Measurements from ENCODE around the gene S1PR4. TPM values are rescaled to one million over a fixed set of nuclear protein-coding genes. Genes with fewer than 3 reads are reported as not detected.

The S1PR4 gene
- total and polyA plus RNA-seq, 9 of the 15 experiments (the other 6 are each of a cell fraction or from before 2014, with no cell fraction given), result 0.27 TPM; not detected in 8

DNA sequence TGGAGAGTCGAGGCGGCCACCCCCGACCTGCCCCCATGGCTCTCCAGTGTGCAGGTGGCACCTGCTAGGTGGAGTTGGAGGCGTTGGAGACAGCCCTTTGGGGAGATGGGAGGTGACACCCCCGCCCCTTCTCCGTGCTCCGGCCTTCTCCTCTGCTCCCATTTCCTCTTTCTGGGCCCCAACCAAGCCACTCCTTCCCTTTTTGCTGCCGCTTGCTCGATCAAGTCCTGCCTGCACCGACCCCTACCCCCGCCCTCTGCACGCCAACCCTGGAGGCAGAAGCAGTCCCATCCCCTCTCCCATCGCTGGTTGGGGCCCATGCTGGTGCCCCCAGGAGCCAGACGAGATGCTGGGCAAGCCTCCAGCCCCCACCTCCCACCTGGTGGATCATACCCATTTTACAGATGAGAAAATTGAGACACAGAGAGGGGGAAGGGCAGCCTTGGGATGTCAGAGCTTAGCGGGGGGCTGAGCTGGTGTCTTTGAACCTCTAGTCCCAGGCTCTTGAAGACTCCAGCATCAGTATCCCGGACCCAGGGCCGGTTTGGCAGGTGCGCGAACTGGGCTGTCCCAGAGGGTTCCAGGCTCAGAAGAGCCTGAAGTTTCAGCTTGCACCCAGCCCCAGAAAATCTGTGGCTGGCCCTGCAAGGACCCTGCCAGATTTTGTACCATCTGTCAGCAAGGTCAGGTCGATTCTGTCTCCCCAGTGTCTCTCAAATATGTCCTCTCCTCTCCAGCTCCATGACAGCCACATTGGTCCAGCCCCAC, 32.5 kb upstream of the S1PR4 start (continued):
- TF ChIP-seq NFIC (IDR thresholded peaks at IDR 0.05) (0 out of 2 replicates have a peak, but pooled peaks have one; percentile 6), HNRNPK (IDR thresholded peaks at IDR 0.05; ENCODE audit: low read depth, low read length, poor library complexity, severe bottlenecking) (no peak), SPI1 (IDR thresholded peaks at IDR 0.05; ENCODE audit: borderline replicate concordance, low read depth, low read length) (peak; percentile 87; the same call in 1 of the 2 replicates), BMI1 (IDR thresholded peaks at IDR 0.05; ENCODE audit: low read length) (no peak), BCOR (IDR thresholded peaks at IDR 0.05) (peak; percentile 95), ERF (CRISPR knock-in tag; IDR thresholded peaks at IDR 0.05) (no peak), RFX1 (IDR thresholded peaks at IDR 0.05) (no peak), PTBP1 (IDR thresholded peaks at IDR 0.05; ENCODE audit: low read depth, low read length) (peak; percentile 29; the same call in 1 of the 2 replicates), SMARCE1 (IDR thresholded peaks at IDR 0.05) (no peak), JUND (IDR thresholded peaks at IDR 0.05; ENCODE audit: borderline replicate concordance, low read depth, low read length) (no peak), JUND (tag; IDR thresholded peaks at IDR 0.05; ENCODE audit: borderline replicate concordance, low read depth, low read length) (no peak), ZNF146 (CRISPR knock-in tag; IDR thresholded peaks at IDR 0.05; ENCODE audit: unreplicated experiment) (no peak), CBFB (CRISPR knock-in tag; IDR thresholded peaks at IDR 0.05) (no peak), XRCC3 (IDR thresholded peaks at IDR 0.05) (no peak)
- TF ChIP-seq, protein P1, sequence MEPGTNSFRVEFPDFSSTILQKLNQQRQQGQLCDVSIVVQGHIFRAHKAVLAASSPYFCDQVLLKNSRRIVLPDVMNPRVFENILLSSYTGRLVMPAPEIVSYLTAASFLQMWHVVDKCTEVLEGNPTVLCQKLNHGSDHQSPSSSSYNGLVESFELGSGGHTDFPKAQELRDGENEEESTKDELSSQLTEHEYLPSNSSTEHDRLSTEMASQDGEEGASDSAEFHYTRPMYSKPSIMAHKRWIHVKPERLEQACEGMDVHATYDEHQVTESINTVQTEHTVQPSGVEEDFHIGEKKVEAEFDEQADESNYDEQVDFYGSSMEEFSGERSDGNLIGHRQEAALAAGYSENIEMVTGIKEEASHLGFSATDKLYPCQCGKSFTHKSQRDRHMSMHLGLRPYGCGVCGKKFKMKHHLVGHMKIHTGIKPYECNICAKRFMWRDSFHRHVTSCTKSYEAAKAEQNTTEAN (CRISPR knock-in tag; IDR thresholded peaks at IDR 0.05), result no peak

Measured in K562 (cell line).